ENCODE results near the gene VPS13D.
"Not testable (repeated sequence)": the region's sequence is repeated elsewhere in the genome, so short reads cannot be mapped to it uniquely, and the experiment has no call there.

The VPS13D gene

DNA sequence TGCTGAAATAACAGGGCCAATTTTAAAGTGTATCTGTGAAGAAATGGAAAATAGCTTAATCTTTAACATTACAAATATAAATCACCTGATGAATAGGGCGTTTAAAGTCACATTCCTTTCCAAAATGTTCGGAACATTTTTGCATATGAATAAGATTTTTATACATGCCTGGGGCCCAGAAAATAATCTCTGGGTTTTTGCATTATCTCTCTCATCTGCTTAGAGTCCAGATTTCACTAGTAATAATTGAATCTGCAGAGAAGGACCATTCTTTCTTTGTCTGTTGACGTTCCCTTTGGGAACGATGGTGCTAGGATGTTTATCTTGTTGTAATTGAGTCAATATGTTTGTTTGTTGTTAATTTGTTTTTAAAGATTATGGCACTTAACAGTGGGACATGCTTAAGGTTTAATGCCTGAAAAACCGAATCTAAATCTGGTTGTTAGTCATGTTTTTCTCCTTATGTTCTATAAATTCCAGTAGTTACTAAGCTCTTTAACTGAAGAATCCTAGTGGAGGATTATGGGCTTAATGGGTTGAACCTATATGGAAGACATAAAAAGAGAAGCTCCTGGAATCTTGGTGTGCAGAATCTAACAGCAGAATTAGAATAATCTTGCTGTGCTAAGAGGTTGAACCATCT, 140.6 kb downstream of the VPS13D start:
- DNase-seq (ENCODE audit: low read depth in 2 of 2), result no peak

DNA sequence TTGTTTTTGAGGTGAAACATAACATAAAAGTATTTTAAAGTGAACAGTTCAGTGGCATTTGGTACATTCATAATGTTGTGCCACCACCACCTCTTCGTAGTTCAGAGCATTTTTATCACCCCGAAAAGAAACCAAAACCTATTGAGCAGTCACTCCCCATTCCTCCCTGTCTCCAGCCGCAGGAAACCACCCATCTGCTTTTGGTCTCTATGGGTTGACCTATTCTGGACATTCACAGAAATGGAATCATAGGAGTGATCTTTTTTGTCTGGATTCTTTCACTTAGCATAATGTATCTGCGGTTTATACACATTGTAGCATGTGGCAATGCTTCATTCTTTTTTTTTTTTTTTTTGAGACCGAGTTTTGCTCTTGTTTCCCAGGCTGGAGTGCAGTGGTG, 141.2 kb downstream of the VPS13D start:
- no peak for DNase-seq (ENCODE audit: low read depth in 2 of 2)

DNA sequence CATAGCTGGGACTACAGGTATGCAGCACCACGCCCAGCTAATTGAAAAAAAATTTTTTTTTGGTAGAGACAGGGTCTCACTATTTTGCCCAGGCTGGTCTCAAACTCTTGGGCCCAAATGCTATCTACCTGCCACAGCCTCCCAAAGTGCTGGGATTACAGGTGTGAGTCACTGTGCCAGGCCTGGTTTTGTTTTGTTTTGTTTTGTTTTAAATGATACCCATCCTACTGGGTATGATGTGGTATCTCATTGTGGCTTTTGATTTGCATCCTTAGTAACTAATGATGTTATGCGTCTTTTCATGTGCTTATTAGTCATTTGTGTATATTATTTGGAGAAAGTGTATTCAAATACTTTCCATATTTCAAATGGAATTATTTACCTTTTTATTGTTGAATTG, 142.3 kb downstream of the VPS13D start:
- DNase-seq (ENCODE audit: low read depth in 2 of 2), result no peak

DNA sequence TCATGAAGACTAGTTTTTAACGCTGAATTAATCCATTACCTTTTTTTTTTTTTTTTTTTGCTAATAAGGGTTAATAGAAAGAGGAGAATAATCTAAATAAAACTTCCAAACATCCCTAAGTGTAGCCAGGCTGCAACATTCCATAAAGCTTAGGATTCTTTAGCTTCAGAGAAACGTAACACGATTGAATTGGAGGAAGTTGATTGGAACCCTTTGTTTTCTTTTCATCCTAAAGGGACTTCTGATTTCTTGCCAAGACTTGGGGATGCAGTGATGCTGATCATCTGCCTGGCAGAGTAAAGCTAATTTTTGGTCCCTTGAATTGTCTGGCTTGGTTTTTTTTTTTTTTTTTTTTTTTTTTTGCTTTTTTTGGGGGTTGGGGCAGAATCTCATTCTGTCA, 142.9 kb downstream of the VPS13D start:
- DNase-seq (ENCODE audit: low read depth in 2 of 2), result no peak

DNA sequence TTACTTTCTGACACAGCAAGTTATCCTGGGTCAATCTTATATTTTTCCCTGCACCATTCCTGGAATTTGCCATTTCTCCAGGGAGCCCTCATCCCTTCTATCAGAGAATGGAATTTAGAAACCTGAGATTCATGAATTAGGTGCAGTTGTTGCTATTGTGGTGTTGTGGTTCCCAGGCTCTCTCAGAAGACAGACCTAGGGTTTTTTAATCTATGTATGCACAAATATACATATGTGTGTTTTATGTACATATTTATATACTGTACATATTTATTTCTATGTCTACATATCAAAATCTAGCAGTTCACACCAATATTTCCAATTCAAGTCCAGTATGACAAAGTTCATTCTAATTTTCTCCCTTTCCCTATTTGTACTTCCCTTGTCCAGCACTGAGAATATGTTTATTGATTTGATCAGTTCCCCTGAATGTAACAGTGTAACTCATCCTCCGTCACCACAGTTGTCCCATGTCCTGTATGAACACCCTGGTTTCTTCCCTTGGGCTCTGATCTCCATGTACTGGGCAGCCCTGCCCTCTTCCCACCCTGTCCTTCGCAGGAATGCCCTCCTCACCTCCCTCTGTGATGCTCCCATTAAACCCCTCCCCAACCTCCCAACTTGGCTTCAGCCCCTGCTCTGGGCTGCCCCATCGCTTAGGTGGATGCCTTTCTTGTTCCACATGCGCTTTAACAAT, 145.5 kb downstream of the VPS13D start:
- no peak for DNase-seq (ENCODE audit: low read depth in 2 of 2)

GRCh38 chr1:12376236-12377045, 146.6 kb downstream of the VPS13D start:
- DNase-seq (ENCODE audit: low read depth in 2 of 2), result no peak

DNA sequence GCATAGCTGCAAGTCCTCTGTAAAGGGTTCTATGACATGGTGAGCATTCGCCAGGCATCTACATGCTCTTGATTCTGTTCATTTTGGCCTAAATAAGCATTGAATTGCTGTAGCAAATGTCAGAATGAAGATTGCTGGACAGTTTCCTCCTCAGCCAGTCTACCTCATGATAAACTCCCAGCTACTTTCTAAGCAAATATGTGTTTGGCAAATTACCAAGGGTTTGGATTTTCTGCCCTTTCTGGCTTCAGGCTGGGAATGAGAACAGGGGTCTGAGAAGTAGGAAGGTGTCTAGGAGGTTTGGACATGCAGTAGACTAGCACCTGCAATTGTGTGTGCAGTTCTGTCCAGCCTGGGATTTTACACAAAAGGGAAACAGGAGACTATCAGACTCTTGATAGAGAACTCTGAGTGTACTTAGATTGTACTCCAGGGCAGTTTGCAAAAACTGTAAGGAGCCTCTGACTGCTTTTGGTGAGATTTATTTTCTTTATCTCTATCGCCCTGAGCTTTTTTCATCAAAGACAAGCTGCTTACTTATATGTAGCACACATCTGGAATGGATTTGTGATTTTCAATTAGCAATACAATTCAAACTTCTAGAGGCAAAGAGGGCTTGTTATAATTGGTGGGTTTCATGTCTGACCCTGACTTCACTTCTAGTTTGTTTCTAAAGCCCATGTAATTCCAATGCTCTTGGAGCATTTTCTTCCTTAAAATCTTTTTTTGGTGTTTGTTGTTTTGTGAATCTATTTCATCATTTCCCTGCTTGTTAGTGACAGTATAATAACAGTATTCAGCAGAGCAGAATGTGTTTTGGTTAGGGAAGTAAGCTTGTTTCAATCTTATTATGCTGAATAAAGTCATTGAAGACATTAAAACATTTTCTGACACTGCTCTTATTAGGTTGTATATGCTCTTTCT, 150.8 kb downstream of the VPS13D start:
- no peak for DNase-seq (ENCODE audit: low read depth in 2 of 2)

DNA sequence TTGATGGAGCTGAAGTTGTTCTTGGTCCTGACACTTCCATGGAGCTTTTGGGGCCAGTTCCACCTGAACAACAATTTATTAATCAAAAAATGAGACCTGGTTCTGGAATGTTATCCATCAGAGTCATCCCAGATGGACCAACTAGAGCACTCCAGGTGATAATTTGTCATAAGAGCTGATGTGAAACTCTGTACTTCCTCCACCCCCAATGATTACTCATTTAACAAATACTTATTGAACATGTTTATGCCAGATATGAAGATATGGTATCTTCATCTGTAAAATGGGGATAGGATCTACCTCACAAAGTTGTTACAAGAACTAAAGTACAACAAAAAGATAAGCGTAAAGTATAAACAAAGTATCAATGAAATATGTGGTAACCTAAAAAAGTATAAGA, 153.2 kb downstream of the VPS13D start:
- no peak for DNase-seq (ENCODE audit: low read depth in 2 of 2)

DNA sequence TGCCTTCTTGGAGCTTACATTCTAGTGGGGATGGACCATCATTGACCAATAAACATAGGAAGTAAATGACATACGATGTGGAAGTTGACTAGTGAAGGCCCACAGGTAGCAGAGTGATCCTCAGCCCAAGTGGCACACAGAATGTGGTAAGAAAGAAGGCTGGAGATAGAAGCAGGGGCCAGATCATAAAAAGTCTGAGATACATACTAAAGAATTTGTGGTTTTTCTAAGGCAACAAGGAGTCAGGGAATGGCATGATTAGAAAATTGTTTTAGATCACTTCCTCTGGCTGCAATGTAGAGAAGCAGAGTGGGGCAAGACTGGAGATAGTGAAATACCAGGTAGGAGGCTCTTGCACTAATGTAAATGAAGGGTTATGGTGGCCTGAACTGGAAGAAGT, 154.0 kb downstream of the VPS13D start:
- no peak for DNase-seq (ENCODE audit: low read depth in 2 of 2)

- DNase-seq (ENCODE audit: low read depth in 2 of 2), result no peak
Observed at GRCh38 chr1:12384836-12385456, 155.1 kb downstream of the VPS13D start.

DNA sequence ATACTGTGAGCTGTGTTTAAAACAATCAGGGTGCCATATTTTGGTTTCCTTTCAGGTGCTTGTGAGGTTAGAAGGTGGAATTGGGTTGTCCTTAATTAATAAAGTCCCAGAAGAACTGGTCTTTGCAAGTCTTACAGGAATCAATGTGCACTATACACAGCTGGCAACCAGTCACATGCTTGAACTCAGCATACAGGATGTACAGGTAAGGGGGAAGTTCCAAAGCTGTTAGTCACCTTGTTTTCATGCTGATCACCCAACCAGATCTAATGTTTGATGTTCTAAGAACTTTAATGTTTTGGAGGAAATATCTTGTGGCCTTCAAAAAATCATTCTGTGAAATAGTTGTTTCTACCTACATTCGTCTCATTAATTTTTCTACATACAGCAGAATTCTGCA, 156.3 kb downstream of the VPS13D start:
- DNase-seq (ENCODE audit: low read depth in 2 of 2), result peak in 1 of 2 donors; percentile 14

DNA sequence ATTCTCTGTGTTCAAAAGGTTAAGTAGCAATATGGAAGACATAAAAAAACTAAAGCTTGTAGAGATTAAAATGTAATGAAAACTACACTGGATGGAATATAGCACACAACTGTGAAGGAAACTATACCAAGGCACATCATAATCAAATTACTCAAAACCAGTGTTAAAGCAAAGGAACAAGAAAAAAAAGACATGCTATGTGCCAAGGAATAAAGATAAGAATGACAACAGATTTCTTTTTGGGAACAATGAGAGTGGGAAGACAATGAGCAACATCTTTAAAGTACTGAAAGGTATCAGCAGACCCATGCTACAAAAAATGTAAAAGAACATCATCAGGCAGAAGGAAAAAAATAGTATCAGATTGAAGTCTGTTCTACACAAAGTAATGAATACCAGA, 157.8 kb downstream of the VPS13D start:
- no peak for DNase-seq (ENCODE audit: low read depth in 2 of 2)

DNA sequence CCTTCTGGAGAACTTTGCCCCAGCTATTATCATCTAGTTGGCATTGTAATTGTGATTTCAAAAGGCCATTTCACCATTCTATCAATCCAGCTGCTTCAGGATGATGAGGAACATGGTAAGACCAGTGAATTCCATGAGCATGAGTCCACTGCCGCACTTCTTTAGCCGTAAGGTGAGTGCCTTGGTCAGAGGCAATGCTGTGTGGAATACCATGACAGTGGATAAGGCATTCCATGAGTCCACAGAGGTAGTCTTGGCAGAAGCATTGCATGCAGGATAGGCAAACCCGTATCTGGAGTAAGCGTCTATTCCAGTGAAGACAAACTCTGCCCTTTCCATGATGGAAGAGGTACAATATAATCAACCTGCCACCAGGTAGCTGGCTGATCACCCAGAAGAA, 160.5 kb downstream of the VPS13D start:
- DNase-seq (ENCODE audit: low read depth in 2 of 2), result not testable (repeated sequence)

DNA sequence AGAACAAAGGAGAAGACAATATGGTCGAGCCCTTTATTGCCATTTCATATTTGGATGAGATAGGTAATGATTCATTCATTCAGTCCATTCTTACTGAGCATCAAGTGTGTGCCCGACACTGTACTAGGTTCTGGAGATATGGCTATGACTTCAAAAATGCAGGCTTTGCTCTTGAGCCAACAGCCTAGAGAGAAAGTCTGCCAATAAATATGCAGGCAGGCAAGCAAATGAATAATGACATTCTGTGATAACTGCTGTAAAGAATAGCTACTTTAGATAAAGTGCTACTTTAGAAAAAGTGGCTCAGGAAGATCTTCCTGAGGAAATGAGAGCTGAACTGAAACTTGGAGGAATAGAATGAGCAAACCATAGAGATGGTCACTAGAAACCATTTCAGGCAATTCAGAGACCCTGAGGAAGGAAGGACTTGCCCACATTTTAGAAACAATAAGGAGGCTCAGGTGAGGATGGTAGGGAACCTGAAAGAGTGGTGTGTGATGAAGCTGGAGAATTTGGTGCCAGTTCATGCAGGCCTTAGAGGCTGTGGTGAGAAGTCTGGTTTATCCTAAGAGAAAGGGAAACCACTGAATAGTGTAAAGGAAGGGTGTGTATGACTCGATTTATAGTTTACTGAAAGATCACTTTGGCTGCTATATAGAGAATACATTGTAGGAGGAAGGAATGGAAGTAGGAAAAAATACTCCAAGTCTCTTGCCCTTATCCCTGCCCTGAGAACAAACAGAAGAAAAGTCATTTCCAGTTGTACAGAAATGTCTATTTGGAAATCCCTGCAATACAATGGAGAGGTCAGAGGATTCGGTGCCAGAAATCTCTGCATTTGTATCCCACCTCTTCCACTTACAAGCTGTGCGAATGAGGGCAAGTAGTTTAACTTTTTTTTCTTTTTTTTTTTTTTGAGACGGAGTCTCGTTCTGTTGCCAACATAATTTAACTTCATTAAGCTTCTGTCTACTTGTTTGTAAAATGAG, 167.9 kb downstream of the VPS13D start:
- no peak for DNase-seq (ENCODE audit: low read depth in 2 of 2)

GRCh38 chr1:12398479-12398878, 168.6 kb downstream of the VPS13D start:
- DNase-seq (ENCODE audit: low read depth in 2 of 2), result no peak

DNA sequence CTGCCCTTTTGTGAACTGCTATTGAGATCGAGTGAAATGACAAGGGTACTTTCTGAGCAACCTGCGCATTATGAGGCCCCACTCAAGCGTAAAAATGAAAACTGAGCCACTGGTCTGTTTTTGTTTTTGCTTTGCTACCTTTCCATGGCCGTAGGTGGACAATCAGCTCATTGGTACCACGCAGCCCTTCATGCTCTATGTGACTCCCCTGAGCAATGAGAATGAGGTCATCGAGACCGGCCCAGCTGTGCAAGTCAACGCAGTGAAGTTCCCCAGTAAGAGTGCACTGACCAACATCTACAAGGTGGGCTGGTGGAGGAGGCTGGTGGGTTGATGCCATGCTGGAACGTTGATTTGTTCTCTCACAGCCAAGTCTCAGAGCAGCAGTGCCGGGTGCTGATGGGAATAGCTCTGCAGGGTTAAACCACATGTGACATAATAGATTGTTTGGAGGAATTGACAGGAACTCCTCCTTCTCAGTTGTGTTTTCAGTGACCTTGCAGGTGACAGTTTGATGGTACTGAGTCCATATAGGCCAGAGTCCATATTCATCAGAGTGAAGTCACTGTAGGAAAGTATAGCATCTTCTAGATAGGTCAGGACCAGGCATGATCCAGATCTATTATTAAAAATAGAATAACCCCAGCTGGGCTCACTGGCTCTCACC, 170.3 kb downstream of the VPS13D start:
- DNase-seq (ENCODE audit: low read depth in 2 of 2), result no peak

DNA sequence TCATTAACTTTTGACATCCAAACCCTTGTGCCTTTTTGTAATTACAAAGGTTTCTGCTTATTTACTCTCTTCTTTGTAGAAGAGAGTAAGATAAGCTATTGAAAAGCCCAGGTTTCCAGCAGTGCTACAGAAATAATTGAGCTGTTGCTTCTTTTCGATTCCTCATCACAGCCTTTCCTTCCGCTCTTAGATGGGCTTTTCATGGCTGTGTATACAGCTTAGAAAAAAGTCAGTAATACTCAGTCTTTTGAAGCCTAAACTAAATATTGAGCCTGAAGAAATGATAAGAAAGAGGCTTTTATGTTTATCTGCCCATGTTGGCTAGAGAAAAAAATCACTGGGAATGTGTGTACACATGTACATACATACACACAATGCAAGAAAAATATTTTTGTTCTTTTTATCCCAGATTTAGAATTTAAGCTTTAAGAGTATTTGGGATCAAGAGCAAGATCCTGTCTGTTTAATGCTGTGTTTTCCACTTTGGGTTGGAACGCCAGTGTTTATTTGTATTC, 172.4 kb downstream of the VPS13D start:
- no peak for DNase-seq (ENCODE audit: low read depth in 2 of 2)

DNA sequence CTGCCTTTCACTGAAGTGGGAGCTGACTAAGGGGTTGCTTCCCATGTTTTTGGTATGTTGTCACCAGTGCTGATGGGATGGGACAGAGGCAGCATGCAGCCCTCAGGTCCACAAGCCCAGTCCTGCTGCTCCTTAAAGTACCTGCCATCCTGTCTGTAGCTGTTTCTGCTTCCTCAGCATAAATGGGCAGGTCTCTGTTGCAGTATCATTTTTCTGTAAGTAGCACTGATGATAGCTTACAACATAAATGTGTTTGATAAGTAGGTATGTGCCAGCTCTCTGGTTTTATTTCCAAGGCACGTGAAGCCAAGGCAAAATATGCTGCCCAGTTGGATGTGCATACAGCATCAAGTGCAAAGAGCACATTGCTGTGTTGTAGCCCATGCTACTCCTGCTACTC, 173.0 kb downstream of the VPS13D start:
- no peak for DNase-seq (ENCODE audit: low read depth in 2 of 2)

GRCh38 chr1:12404918-12405317, 175.1 kb downstream of the VPS13D start:
- DNase-seq (ENCODE audit: low read depth in 2 of 2), result no peak

All from activated CD8-positive, alpha-beta memory T cell treated with anti-CD3 and anti-CD28 coated beads for 4 hours (primary cell).